Ramos (cell line): ENCODE data around the gene NPIPB4.
"Not testable (repeated sequence)": the region's sequence is repeated elsewhere in the genome, so short reads cannot be mapped to it uniquely, and the experiment has no call there.

ENCODE experiments used
- in situ Hi-C: fragments of 300-500 bp; cut with MboI; formaldehyde crosslinking; loops from one replicate; pipeline ENCODE4 v1.14.3; 2022; ENCODE audit warnings: low sequenced_read_pairs; ENCODE audit not compliant: unreplicated experiment

Gene NPIPB4

GRCh38 chr16:21857656-21858055 is at the start of gene NPIPB4:
Gene NPIPB4, minus strand, starts transcription at chr16:21857756. Its CDS starts 378 bp downstream, at chr16:21857378.
- in situ Hi-C loops = not testable (repeated sequence)

GRCh38 chr16:21898998-21899397 is 41.4 kb upstream of the NPIPB4 start:
- in situ Hi-C loops = not testable (repeated sequence)

- in situ Hi-C loops = not testable (repeated sequence)
Observed at GRCh38 chr16:21881988-21882387, 24.4 kb upstream of the NPIPB4 start.

GRCh38 chr16:21837186-21837585 is 20.4 kb downstream of the NPIPB4 start:
- in situ Hi-C loops = not testable (repeated sequence)

- in situ Hi-C loops = not testable (repeated sequence)
Observed at GRCh38 chr16:21836334-21836733, 21.2 kb downstream of the NPIPB4 start.

- in situ Hi-C loops = not testable (repeated sequence)
Observed at GRCh38 chr16:21835747-21836146, 21.8 kb downstream of the NPIPB4 start.

- in situ Hi-C loops = not testable (repeated sequence)
Observed at GRCh38 chr16:21834211-21834610, 23.3 kb downstream of the NPIPB4 start.

GRCh38 chr16:21829929-21830328 is 27.6 kb downstream of the NPIPB4 start:
- in situ Hi-C loops = loop anchor here (10.0 kb wide), 1 partner anchor 135 kb away; no protein-coding TSS in a partner anchor

GRCh38 chr16:21826067-21826706 is 31.4 kb downstream of the NPIPB4 start:
- in situ Hi-C loops = loop anchor here (10.0 kb wide), 1 partner anchor 139 kb away; no protein-coding TSS in a partner anchor

- in situ Hi-C loops = loop anchor here (10.0 kb wide), 1 partner anchor 139 kb away; no protein-coding TSS in a partner anchor
Observed at GRCh38 chr16:21825526-21825925, 32.0 kb downstream of the NPIPB4 start.

- in situ Hi-C loops = loop anchor here (10.0 kb wide), 1 partner anchor 142 kb away; no protein-coding TSS in a partner anchor
Observed at GRCh38 chr16:21823258-21823657, 34.3 kb downstream of the NPIPB4 start.

- in situ Hi-C loops = loop anchor here (10.0 kb wide), 1 partner anchor 144 kb away; no protein-coding TSS in a partner anchor
Observed at GRCh38 chr16:21820908-21821465, 36.6 kb downstream of the NPIPB4 start.

GRCh38 chr16:21820028-21820907 is 37.3 kb downstream of the NPIPB4 start:
- in situ Hi-C loops = loop anchor here (10.0 kb wide), 1 partner anchor 145 kb away; no protein-coding TSS in a partner anchor

GRCh38 chr16:21819617-21820016 is 37.9 kb downstream of the NPIPB4 start:
- in situ Hi-C loops = loop anchor here (10.0 kb wide), 1 partner anchor 145 kb away; no protein-coding TSS in a partner anchor

GRCh38 chr16:21817012-21817411 is 40.5 kb downstream of the NPIPB4 start:
- in situ Hi-C loops = not testable (repeated sequence)

GRCh38 chr16:21815694-21816093 is 41.9 kb downstream of the NPIPB4 start:
- in situ Hi-C loops = not testable (repeated sequence)

- in situ Hi-C loops = not testable (repeated sequence)
Observed at GRCh38 chr16:21802375-21802663, 55.2 kb downstream of the NPIPB4 start.

- in situ Hi-C loops = not testable (repeated sequence)
Observed at GRCh38 chr16:21801538-21802374, 55.8 kb downstream of the NPIPB4 start.

GRCh38 chr16:21798601-21799000 is 59.0 kb downstream of the NPIPB4 start:
- in situ Hi-C loops = not testable (repeated sequence)

GRCh38 chr16:21793310-21793709 is 64.2 kb downstream of the NPIPB4 start:
- in situ Hi-C loops = not testable (repeated sequence)
